Activated naive CD8-positive, alpha-beta T cell treated with anti-CD3 and anti-CD28 coated beads, Interleukin-2, amount 50 U/mL, for 24 hours (primary cell): ENCODE results near the gene ITGB3.
A peak's percentile ranks its signal among the peaks of the same experiment; 100 is the strongest.
"Not testable (repeated sequence)": the region's sequence is repeated elsewhere in the genome, so short reads cannot be mapped to it uniquely, and the experiment has no call there.

Source experiments
- ATAC-seq: fragments of 150-1000 bp; cut with Tn5 transposase; one replicate; pipeline ENCODE4 v1.10.0; 2021
- DNase-seq: peaks from one replicate; pipeline ENCODE4 v3.0.0; 2021
- H3K27ac Mint-ChIP-seq: one replicate; pipeline ENCODE4 v1.8.0; 2021; ENCODE audit warnings: mild to moderate bottlenecking, mixed read lengths
- H3K27me3 Mint-ChIP-seq: one replicate; pipeline ENCODE4 v1.8.0; 2021; ENCODE audit warnings: mixed read lengths
- H3K36me3 Mint-ChIP-seq: one replicate; pipeline ENCODE4 v1.8.0; 2021; ENCODE audit warnings: low read depth, mixed read lengths
- H3K4me1 Mint-ChIP-seq: one replicate; pipeline ENCODE4 v1.8.0; 2021; ENCODE audit warnings: mixed read lengths
- H3K4me3 Mint-ChIP-seq: one replicate; pipeline ENCODE4 v1.8.0; 2021; ENCODE audit warnings: mild to moderate bottlenecking, moderate library complexity, mixed read lengths
- H3K9me3 Mint-ChIP-seq: one replicate; pipeline ENCODE4 v1.8.0; 2021; ENCODE audit warnings: mixed read lengths

ITGB3 gene

GRCh38 chr17:47253541-47254402 is at the start of gene ITGB3:
Gene ITGB3, plus strand, starts transcription at chr17:47253827. Its CDS starts 35 bp downstream, at chr17:47253862.
- Mint-ChIP-seq H3K4me1 (peaks cover 9% of the 10 kb centered on the region), H3K9me3 (no peaks in the 10 kb centered on the region), H3K27me3 (peaks cover 50% of the 10 kb centered on the region), H3K4me3 (peak within 1 kb of the TSS; percentile 78), H3K27ac (no peak within 1 kb of the TSS), H3K36me3 (no peaks in the 10 kb centered on the region)
- ATAC-seq (peak; percentile 91), DNase-seq (peak; percentile 68)

GRCh38 chr17:47203984-47204721 is 49.5 kb upstream of the ITGB3 start:
- Mint-ChIP-seq H3K9me3 (no peaks in the 10 kb centered on the region), H3K36me3 (no peaks in the 10 kb centered on the region), H3K27ac (peak overlapping the region; percentile 91), H3K4me1 (peaks cover 55% of the 10 kb centered on the region), H3K27me3 (no peaks in the 10 kb centered on the region), H3K4me3 (peak overlapping the region; percentile 71)
- DNase-seq (peak; percentile 51), ATAC-seq (peak; percentile 91)

GRCh38 chr17:47204722-47205418 is 48.8 kb upstream of the ITGB3 start:
- Mint-ChIP-seq H3K27me3 (no peaks in the 10 kb centered on the region), H3K27ac (peak overlapping the region; percentile 91), H3K4me1 (peaks cover 53% of the 10 kb centered on the region), H3K9me3 (no peaks in the 10 kb centered on the region), H3K36me3 (no peaks in the 10 kb centered on the region), H3K4me3 (peak overlapping the region; percentile 71)
- DNase-seq = peak; percentile 14
- ATAC-seq = peak; percentile 74

- peak overlapping the region; percentile 91 for H3K27ac Mint-ChIP-seq
- no peaks in the 10 kb centered on the region for H3K36me3 Mint-ChIP-seq
- ATAC-seq (peak; percentile 58), DNase-seq (peak; percentile 57)
- H3K9me3 Mint-ChIP-seq = no peaks in the 10 kb centered on the region
- peak overlapping the region; percentile 71 for H3K4me3 Mint-ChIP-seq
- no peaks in the 10 kb centered on the region for H3K27me3 Mint-ChIP-seq
- peaks cover 47% of the 10 kb centered on the region for H3K4me1 Mint-ChIP-seq
Measured at GRCh38 chr17:47205419-47205963, 48.1 kb upstream of the ITGB3 start.

DNA sequence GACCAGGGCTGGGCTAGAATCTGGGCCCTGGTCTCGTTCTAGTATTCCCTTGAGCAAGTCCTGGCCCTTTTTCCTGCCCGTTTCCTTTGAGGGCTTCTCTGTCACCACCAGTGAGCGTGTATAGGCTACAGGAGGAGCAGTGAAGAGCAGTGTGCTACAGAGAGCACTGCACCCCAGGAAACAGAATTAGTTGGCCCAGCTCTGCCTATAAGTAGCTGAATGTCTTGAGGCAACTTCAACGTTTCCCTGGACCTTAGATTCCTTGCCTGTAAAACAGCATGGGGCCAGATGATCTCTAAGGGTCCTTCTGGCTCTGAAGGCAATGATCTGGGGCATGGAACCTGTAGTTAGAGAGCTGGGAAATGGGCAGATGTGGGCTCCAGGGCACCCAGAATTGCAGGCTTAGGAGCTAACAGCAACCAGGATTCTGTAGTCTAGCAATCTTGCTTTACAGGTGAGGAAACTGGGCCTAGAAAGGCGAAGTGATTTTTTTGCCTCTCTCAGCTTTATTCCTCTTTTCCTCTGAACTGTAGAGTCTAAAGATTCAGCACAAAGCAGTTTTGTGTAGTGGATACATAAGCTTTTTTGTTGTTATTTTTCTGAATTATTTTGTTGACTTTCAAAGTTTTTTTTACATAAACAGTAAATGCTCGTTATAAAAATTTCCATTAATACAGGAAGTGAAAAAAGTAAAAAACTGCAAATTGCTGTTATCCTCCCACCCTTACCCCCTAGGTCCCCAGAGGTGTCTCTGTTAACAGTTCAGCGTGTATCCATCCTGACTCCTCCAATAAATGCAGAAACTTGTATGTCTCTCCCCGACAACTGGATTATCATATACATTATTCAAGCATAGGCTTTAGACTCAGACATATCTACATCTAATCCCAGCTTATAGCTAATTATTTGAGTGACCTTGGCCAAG is 46.2 kb upstream of the ITGB3 start:
- Mint-ChIP-seq H3K9me3 (no peaks in the 10 kb centered on the region), H3K36me3 (no peaks in the 10 kb centered on the region), H3K27ac (no peak overlapping the region), H3K27me3 (no peaks in the 10 kb centered on the region), H3K4me3 (no peak overlapping the region), H3K4me1 (peaks cover 42% of the 10 kb centered on the region)
- DNase-seq = no peak
- ATAC-seq = no peak

DNA sequence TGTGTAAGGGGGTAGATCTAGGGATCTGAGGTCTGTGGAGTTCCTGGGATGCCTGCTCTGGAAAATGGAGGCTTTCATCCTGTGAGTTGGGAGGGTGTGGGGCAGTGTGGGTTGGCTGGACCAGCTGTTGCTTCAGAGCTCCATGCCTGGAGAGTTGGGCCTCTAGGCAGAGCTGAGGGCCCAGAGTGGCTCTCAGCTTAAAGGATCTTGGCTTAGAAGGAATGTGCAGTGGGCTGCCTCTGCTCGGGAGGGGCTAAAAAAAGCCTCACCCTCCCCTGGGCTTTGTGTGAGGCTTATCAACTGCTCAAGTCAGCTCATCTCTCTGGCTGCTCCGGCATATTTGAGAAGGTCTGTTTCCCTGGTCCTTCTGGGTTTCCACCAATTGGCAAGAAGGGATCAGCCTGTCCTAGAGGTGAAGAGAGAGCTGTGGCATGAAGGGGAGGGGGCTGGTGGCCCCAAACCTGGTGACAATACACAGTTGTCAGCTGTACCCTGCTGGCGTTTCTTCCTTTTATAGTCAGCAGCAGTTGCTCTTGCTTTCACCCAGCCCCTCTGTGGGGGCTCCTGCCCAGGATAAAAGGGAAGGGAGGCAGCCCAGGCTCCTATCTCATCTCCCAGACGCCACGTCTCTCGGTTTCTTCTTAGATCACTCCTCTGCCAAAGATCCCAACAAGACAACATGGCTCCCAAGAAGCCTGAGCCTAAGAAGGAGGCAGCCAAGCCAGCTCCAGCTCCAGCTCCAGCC is 44.7 kb upstream of the ITGB3 start, which contains the start of gene MYL4:
MYL4 (plus strand) TSS at position 605 of the 745 bp plus-strand sequence; CDS start at position 680, 75 bp downstream.
- H3K9me3 Mint-ChIP-seq = no peaks in the 10 kb centered on the region
- ATAC-seq (no peak), DNase-seq (no peak)
- H3K27me3 Mint-ChIP-seq = no peaks in the 10 kb centered on the region
- H3K4me1 Mint-ChIP-seq = peaks cover 36% of the 10 kb centered on the region
- no peak within 1 kb of the TSS for H3K27ac Mint-ChIP-seq
- no peaks in the 10 kb centered on the region for H3K36me3 Mint-ChIP-seq
- H3K4me3 Mint-ChIP-seq = no peak within 1 kb of the TSS

- no peak overlapping the region for H3K27ac Mint-ChIP-seq
- peaks cover 30% of the 10 kb centered on the region for H3K4me1 Mint-ChIP-seq
- no peak overlapping the region for H3K4me3 Mint-ChIP-seq
- H3K36me3 Mint-ChIP-seq = no peaks in the 10 kb centered on the region
- no peak for DNase-seq
- no peaks in the 10 kb centered on the region for H3K9me3 Mint-ChIP-seq
- no peak for ATAC-seq
- H3K27me3 Mint-ChIP-seq = no peaks in the 10 kb centered on the region
Measured at GRCh38 chr17:47209499-47209898, 44.1 kb upstream of the ITGB3 start.

DNA sequence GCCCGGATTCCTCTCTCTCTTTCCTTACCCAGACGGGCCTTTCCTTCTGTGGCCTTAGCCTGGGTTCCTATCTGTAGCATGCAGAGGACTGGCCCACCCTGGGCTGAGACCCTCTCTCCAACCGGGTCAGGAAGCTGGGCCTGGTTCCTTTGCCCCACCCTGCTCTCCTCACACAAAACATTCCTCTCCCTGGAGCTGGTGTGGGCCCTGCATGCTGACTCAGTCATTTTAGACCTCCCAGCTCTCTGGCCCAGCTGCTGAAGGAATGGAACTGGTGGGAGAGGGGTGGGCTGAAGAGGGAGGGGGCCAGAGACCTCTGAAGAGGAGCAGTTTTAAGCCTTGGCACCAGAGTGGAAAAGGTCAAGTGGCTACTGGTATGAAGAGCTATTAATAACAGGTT is 43.5 kb upstream of the ITGB3 start:
- Mint-ChIP-seq H3K4me3 (no peak overlapping the region), H3K27ac (no peak overlapping the region), H3K4me1 (peaks cover 24% of the 10 kb centered on the region), H3K36me3 (no peaks in the 10 kb centered on the region), H3K27me3 (no peaks in the 10 kb centered on the region), H3K9me3 (no peaks in the 10 kb centered on the region)
- ATAC-seq (no peak), DNase-seq (no peak)

- no peak for ATAC-seq
- DNase-seq = no peak
- H3K27ac Mint-ChIP-seq = no peak overlapping the region
- H3K9me3 Mint-ChIP-seq = no peaks in the 10 kb centered on the region
- H3K27me3 Mint-ChIP-seq = no peaks in the 10 kb centered on the region
- H3K36me3 Mint-ChIP-seq = no peaks in the 10 kb centered on the region
- no peak overlapping the region for H3K4me3 Mint-ChIP-seq
- H3K4me1 Mint-ChIP-seq = peaks cover 17% of the 10 kb centered on the region
Measured at GRCh38 chr17:47210779-47211178, 42.8 kb upstream of the ITGB3 start.

- no peak for ATAC-seq
- H3K4me3 Mint-ChIP-seq = no peak overlapping the region
- peaks cover 12% of the 10 kb centered on the region for H3K4me1 Mint-ChIP-seq
- H3K27me3 Mint-ChIP-seq = no peaks in the 10 kb centered on the region
- no peak for DNase-seq
- no peaks in the 10 kb centered on the region for H3K36me3 Mint-ChIP-seq
- no peaks in the 10 kb centered on the region for H3K9me3 Mint-ChIP-seq
- H3K27ac Mint-ChIP-seq = no peak overlapping the region
Measured at GRCh38 chr17:47212458-47212857, 41.2 kb upstream of the ITGB3 start.

DNA sequence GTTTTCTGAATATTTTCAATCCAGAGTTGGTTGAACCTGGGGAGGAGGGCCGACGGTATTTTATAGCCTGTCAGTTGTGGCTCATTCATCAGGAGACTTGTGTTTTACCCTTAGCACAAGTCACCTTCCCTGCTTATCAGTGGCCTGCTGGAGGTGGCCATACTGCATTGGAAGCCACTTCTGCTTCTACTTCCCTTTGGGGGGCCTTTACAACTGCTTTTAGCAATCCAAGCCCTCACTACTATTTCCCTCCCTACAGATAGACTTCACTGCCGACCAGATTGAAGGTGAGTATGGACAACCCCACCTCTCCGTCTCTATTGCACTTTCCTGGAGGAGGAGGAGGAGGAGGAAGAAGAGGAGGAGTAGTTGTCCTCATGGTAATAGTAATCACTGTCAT is 40.1 kb upstream of the ITGB3 start:
- Mint-ChIP-seq H3K4me1 (peaks cover 14% of the 10 kb centered on the region), H3K4me3 (no peak overlapping the region), H3K36me3 (no peaks in the 10 kb centered on the region), H3K27me3 (no peaks in the 10 kb centered on the region), H3K27ac (no peak overlapping the region), H3K9me3 (no peaks in the 10 kb centered on the region)
- ATAC-seq (no peak), DNase-seq (no peak)

GRCh38 chr17:47214931-47215330 is 38.7 kb upstream of the ITGB3 start:
- DNase-seq = no peak
- Mint-ChIP-seq H3K4me1 (peaks cover 27% of the 10 kb centered on the region), H3K4me3 (no peak overlapping the region), H3K27me3 (no peaks in the 10 kb centered on the region), H3K9me3 (no peaks in the 10 kb centered on the region), H3K36me3 (no peaks in the 10 kb centered on the region), H3K27ac (no peak overlapping the region)
- no peak for ATAC-seq

GRCh38 chr17:47216821-47217220 is 36.8 kb upstream of the ITGB3 start:
- peaks cover 42% of the 10 kb centered on the region for H3K4me1 Mint-ChIP-seq
- not testable (repeated sequence) for H3K4me3 Mint-ChIP-seq, H3K36me3 Mint-ChIP-seq, ATAC-seq, DNase-seq, H3K9me3 Mint-ChIP-seq, H3K27ac Mint-ChIP-seq, H3K27me3 Mint-ChIP-seq
